Left colon (tissue), 2 donors: ENCODE measurements around the gene LIN7B. TPM values are rescaled to one million over a fixed set of nuclear protein-coding genes. Genes with fewer than 3 reads are reported as not detected.

Experiments
- ATAC-seq: fragments of 200-7000 bp; cut with Tn5 transposase; one replicate; pipeline ENCODE4 v1.9.1; 2020; ENCODE audit warnings: mild to moderate bottlenecking, moderate library complexity
- DNase-seq, 2 donors: peaks; one replicate each; pipeline ENCODE4 v3.0.0-alpha.2; 2020
- intact Hi-C, 2 donors: fragments of 100-400 bp; cut with DNase I in 1 of 2; cut with micrococcal nuclease in 1 of 2; formaldehyde crosslinking; loops; one replicate each; pipeline versions ENCODE4 v1.11.2 to v1.14.0; 2022; cut with DNase I, micrococcal nuclease
- total RNA-seq, 2 donors: library from RNA; stranded (reverse); fragmentation: NEBNext Ultra II Directional; extraction: Animal tissue kit (Norgen Biotek cat#: 25700); gene quantifications; one replicate each; pipeline ENCODE4 v1.2.1, GENCODE V29; 2021
- donor health status: DM: no; HTN: no; CAD: no.
- donor health status: DM: yes; HTN: yes; CAD: no.

The LIN7B gene
- total RNA-seq, 2 donors from 2014 or later = 8.8 to 11.4 TPM

GRCh38 chr19:49153167-49153809, 39.1 kb downstream of the LIN7B start:
- DNase-seq (no peak), ATAC-seq (no peak)
- intact Hi-C loops = no loop called here

GRCh38 chr19:49154279-49154678, 40.1 kb downstream of the LIN7B start:
- intact Hi-C loops = no loop called here
- DNase-seq (no peak), ATAC-seq (no peak)

- DNase-seq (no peak), ATAC-seq (no peak)
- intact Hi-C loops = no loop called here
Measured at GRCh38 chr19:49155005-49155819, 41.0 kb downstream of the LIN7B start, which contains the start of gene HRC. Gene HRC (minus strand): TSS chr19:49155396. CDS start chr19:49155237, 159 bp downstream.

GRCh38 chr19:49155820-49156346, 41.7 kb downstream of the LIN7B start:
- ATAC-seq = no peak
- no peak for DNase-seq
- intact Hi-C loops = no loop called here

GRCh38 chr19:49157445-49158224, 43.5 kb downstream of the LIN7B start, which contains the start of gene TRPM4:
Gene TRPM4 (plus strand): TSS chr19:49157792. CDS start chr19:49157867, 75 bp downstream.
- intact Hi-C loops = no loop called here
- ATAC-seq (peak; percentile 80), DNase-seq (peak; percentile 94 to 97)

GRCh38 chr19:49160450-49161189, 46.5 kb downstream of the LIN7B start:
- intact Hi-C loops = no loop called here
- ATAC-seq (peak; percentile 12), DNase-seq (no peak)

GRCh38 chr19:49161987-49162386, 47.8 kb downstream of the LIN7B start:
- DNase-seq = no peak
- intact Hi-C loops = no loop called here
- ATAC-seq = no peak

- ATAC-seq = peak; percentile 58
- intact Hi-C loops = no loop called here
- DNase-seq = no peak
Measured at GRCh38 chr19:49165111-49165750, 51.1 kb downstream of the LIN7B start.

GRCh38 chr19:49165865-49166301, 51.7 kb downstream of the LIN7B start:
- ATAC-seq (peak; percentile 32), DNase-seq (peak; percentile 38 to 44)
- intact Hi-C loops = no loop called here

- no peak for DNase-seq
- ATAC-seq = peak; percentile 7
- intact Hi-C loops = no loop called here
Measured at GRCh38 chr19:49167857-49168409, 53.8 kb downstream of the LIN7B start.

Other genes starting within 250 kb of the LIN7B start
- 1 to 10 TPM; 4.3 to 8.6 TPM for gene PLEKHA4, start 245.8 kb upstream of the LIN7B start, total RNA-seq
- gene PPP1R15A, start 241.9 kb upstream of the LIN7B start, total RNA-seq = 10 to 100 TPM; 39.4 to 40.4 TPM
- gene TULP2, start 215.6 kb upstream of the LIN7B start, total RNA-seq = not detected
- gene NUCB1, start 214.1 kb upstream of the LIN7B start, total RNA-seq = 100 to 1,000 TPM; 207 to 210 TPM
- under 1 TPM in 1 of 2 donors, not detected in 1; 0.56 TPM for gene DHDH, start 180.7 kb upstream of the LIN7B start, total RNA-seq
- 100 to 1,000 TPM; 128 to 174 TPM for gene BAX, start 159.5 kb upstream of the LIN7B start, total RNA-seq
- 1,000 to 10,000 TPM in 1 of 2 donors, 100 to 1,000 TPM in 1; 931 to 1,901 TPM for gene FTL, start 149.1 kb upstream of the LIN7B start, total RNA-seq
- 10 to 100 TPM; 41.4 to 48.6 TPM for gene GYS1, start 121.1 kb upstream of the LIN7B start, total RNA-seq
- gene RUVBL2, start 120.5 kb upstream of the LIN7B start, total RNA-seq = 10 to 100 TPM; 47.9 to 56.7 TPM
- gene LHB, start 97.3 kb upstream of the LIN7B start, total RNA-seq = not detected
- gene CGB3, start 90.0 kb upstream of the LIN7B start, total RNA-seq = not detected
- not detected for gene CGB2, start 82.5 kb upstream of the LIN7B start, total RNA-seq
- not detected for gene CGB1, start 77.5 kb upstream of the LIN7B start, total RNA-seq
- gene CGB5, start 70.5 kb upstream of the LIN7B start, total RNA-seq = not detected
- not detected for gene CGB8, start 65.3 kb upstream of the LIN7B start, total RNA-seq
- gene CGB7, start 56.6 kb upstream of the LIN7B start, total RNA-seq = not detected
- not detected for gene NTF4, start 49.6 kb upstream of the LIN7B start, total RNA-seq
- gene KCNA7, start 41.7 kb upstream of the LIN7B start, total RNA-seq = not detected
- 100 to 1,000 TPM; 138 to 143 TPM for gene SNRNP70, start 28.9 kb upstream of the LIN7B start, total RNA-seq
- 1 to 10 TPM; 1.8 to 2.0 TPM for gene C19orf73, start 4.8 kb downstream of the LIN7B start, total RNA-seq
- gene PPFIA3, start 5.2 kb downstream of the LIN7B start, total RNA-seq = 10 to 100 TPM; 21.8 to 24.2 TPM
- gene HRC, start 41.0 kb downstream of the LIN7B start, total RNA-seq = 1 to 10 TPM; 1.2 to 1.3 TPM
- 100 to 1,000 TPM; 244 to 291 TPM for gene TRPM4, start 43.4 kb downstream of the LIN7B start, total RNA-seq
- gene SLC6A16, start 210.8 kb downstream of the LIN7B start, total RNA-seq = under 1 TPM; 0.43 to 0.50 TPM
- 1 to 10 TPM; 5.6 to 9.6 TPM for gene CD37, start 221.0 kb downstream of the LIN7B start, total RNA-seq
- gene TEAD2, start 248.0 kb downstream of the LIN7B start, total RNA-seq = 10 to 100 TPM; 11.8 to 18.0 TPM
- gene DKKL1, start 249.5 kb downstream of the LIN7B start, total RNA-seq = not detected